ENCODE data around the gene LMTK2. TPM values are rescaled to one million over a fixed set of nuclear protein-coding genes. Genes with fewer than 3 reads are reported as not detected.

Gene LMTK2
- total and polyA plus RNA-seq, 2 donors (not counting 1 experiment from before 2014, with no cell fraction given) = 4.9 to 13.1 TPM

DNA sequence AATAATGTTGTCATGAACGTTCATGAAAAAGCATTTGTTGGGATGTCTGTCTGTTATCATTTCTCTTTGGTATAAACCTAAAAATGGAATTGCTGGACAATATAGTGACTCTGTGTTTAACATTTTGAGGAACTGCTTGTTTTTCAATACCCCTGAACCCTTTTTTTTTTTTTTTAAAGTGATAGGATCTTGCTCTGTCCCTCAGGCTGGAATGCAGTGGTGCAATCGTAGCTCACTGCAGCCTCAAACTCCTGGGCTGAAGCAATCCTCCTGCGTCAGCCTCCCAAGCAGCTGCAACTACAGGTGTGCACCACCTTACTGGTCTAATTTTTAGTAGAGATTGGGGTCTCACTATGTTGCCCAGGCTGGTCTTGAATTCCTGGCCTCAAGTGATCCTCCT is 15.1 kb upstream of the LMTK2 start:
- Histone ChIP-seq H3K9ac (ENCODE audit: low read length) (no peak overlapping the region), H3K9me3 (ENCODE audit: control extremely low read depth in 1 of 3, control insufficient read depth in 2 of 3, insufficient read depth in 1 of 3, low read length in 2 of 3) (peaks cover 0 to 9% (median 6%) of the 10 kb centered on the region in 3 donors), H3K79me2 (ENCODE audit: control insufficient read depth, insufficient read depth, low read length) (no peaks in the 10 kb centered on the region), H2AFZ (ENCODE audit: insufficient read depth, low read depth, low read length, poor library complexity, severe bottlenecking) (no peak overlapping the region), H3K27ac (ENCODE audit: low read length in 2 of 2) (no peak overlapping the region), H3K27me3 (replicated peaks in 1 of 4; ENCODE audit: control extremely low read depth in 1 of 4, control insufficient read depth in 3 of 4, insufficient read depth in 4 of 4, low read length in 3 of 4) (peaks cover 0 to 12% (median 0%) of the 10 kb centered on the region in 4 experiments), H4K20me1 (ENCODE audit: control insufficient read depth, insufficient read depth, low read length, poor library complexity, severe bottlenecking) (no peaks in the 10 kb centered on the region), H3K4me1 (ENCODE audit: control insufficient read depth in 2 of 2, insufficient read depth in 2 of 2, low read length in 2 of 2) (no peaks in the 10 kb centered on the region), H3K4me2 (replicated peaks; ENCODE audit: low read depth, low read length, poor library complexity, severe bottlenecking) (no peak overlapping the region), H3K4me3 (ENCODE audit: control extremely low read depth in 1 of 5, extremely low read depth in 1 of 5, insufficient read depth in 1 of 5, low read depth in 2 of 5, low read length in 4 of 5) (no peak overlapping the region), H3K36me3 (replicated peaks in 1 of 2; ENCODE audit: control extremely low read depth in 1 of 2, control insufficient read depth in 1 of 2, extremely low read depth in 1 of 2, insufficient read depth in 2 of 2, low read length in 1 of 2) (no peaks in the 10 kb centered on the region)
- TF ChIP-seq, protein P1, sequence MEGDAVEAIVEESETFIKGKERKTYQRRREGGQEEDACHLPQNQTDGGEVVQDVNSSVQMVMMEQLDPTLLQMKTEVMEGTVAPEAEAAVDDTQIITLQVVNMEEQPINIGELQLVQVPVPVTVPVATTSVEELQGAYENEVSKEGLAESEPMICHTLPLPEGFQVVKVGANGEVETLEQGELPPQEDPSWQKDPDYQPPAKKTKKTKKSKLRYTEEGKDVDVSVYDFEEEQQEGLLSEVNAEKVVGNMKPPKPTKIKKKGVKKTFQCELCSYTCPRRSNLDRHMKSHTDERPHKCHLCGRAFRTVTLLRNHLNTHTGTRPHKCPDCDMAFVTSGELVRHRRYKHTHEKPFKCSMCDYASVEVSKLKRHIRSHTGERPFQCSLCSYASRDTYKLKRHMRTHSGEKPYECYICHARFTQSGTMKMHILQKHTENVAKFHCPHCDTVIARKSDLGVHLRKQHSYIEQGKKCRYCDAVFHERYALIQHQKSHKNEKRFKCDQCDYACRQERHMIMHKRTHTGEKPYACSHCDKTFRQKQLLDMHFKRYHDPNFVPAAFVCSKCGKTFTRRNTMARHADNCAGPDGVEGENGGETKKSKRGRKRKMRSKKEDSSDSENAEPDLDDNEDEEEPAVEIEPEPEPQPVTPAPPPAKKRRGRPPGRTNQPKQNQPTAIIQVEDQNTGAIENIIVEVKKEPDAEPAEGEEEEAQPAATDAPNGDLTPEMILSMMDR (IDR thresholded peaks at IDR 0.05) = no peak
- TF ChIP-seq EZH2 (IDR thresholded peaks at IDR 0.05; ENCODE audit: borderline replicate concordance, insufficient read depth, low read depth, low read length, poor library complexity, severe bottlenecking) = no peak
- Mint-ChIP-seq H3K4me1 (no peaks in the 10 kb centered on the region), H3K4me3 (no peak overlapping the region), H3K27ac (no peak overlapping the region), H3K27me3 (peaks cover 26% of the 10 kb centered on the region), H3K9me3 (ENCODE audit: insufficient read depth) (peaks cover 10% of the 10 kb centered on the region)
- intact Hi-C loops (cut with micrococcal nuclease) = no loop called here
- ChIA-PET POLR2A (no interaction called here), CTCF (no interaction called here)
- 100% methylated on average over 3 of the region's 3 CpGs for WGBS (ENCODE audit: insufficient coverage)
- no peak for DNase-seq
- ATAC-seq (ENCODE audit: low read depth) = no peak

GRCh38 chr7:98097042-98097645 is 9.5 kb upstream of the LMTK2 start:
- Histone ChIP-seq H3K9me3 (ENCODE audit: control extremely low read depth in 1 of 3, control insufficient read depth in 2 of 3, insufficient read depth in 1 of 3, low read length in 2 of 3) (peaks cover 8 to 36% (median 16%) of the 10 kb centered on the region in 3 donors), H3K4me2 (replicated peaks; ENCODE audit: low read depth, low read length, poor library complexity, severe bottlenecking) (no peak overlapping the region), H3K4me1 (ENCODE audit: control insufficient read depth in 2 of 2, insufficient read depth in 2 of 2, low read length in 2 of 2) (no peaks in the 10 kb centered on the region), H3K9ac (ENCODE audit: low read length) (no peak overlapping the region), H3K27ac (ENCODE audit: low read length in 2 of 2) (no peak overlapping the region), H2AFZ (ENCODE audit: insufficient read depth, low read depth, low read length, poor library complexity, severe bottlenecking) (no peak overlapping the region), H4K20me1 (ENCODE audit: control insufficient read depth, insufficient read depth, low read length, poor library complexity, severe bottlenecking) (no peaks in the 10 kb centered on the region), H3K79me2 (ENCODE audit: control insufficient read depth, insufficient read depth, low read length) (no peaks in the 10 kb centered on the region), H3K36me3 (replicated peaks in 1 of 2; ENCODE audit: control extremely low read depth in 1 of 2, control insufficient read depth in 1 of 2, extremely low read depth in 1 of 2, insufficient read depth in 2 of 2, low read length in 1 of 2) (no peaks in the 10 kb centered on the region), H3K27me3 (replicated peaks in 1 of 4; ENCODE audit: control extremely low read depth in 1 of 4, control insufficient read depth in 3 of 4, insufficient read depth in 4 of 4, low read length in 3 of 4) (peaks cover 0 to 5% (median 1%) of the 10 kb centered on the region in 4 experiments), H3K4me3 (ENCODE audit: control extremely low read depth in 1 of 5, extremely low read depth in 1 of 5, insufficient read depth in 1 of 5, low read depth in 2 of 5, low read length in 4 of 5) (no peak overlapping the region)
- no peak for TF ChIP-seq EZH2 (IDR thresholded peaks at IDR 0.05; ENCODE audit: borderline replicate concordance, insufficient read depth, low read depth, low read length, poor library complexity, severe bottlenecking)
- TF ChIP-seq, protein P1 (IDR thresholded peaks at IDR 0.05) = no peak
- DNase-seq = no peak
- ChIA-PET CTCF (interaction anchor here (1.1 to 2.9 kb wide), 3 partner anchors 9 to 72 kb away, joined by 4 to 14 read pairs (median 6); partner anchors contain the start of gene LMTK2), POLR2A (no interaction called here)
- H3K9me3 Mint-ChIP-seq (ENCODE audit: insufficient read depth) = peaks cover 19% of the 10 kb centered on the region
- H3K4me3 Mint-ChIP-seq = no peak overlapping the region
- no peaks in the 10 kb centered on the region for H3K4me1 Mint-ChIP-seq
- no CpG with 5 or more reads among the region's 1 CpG for WGBS (ENCODE audit: insufficient coverage)
- H3K27me3 Mint-ChIP-seq = peaks cover 12% of the 10 kb centered on the region
- intact Hi-C loops (cut with micrococcal nuclease) = no loop called here
- no peak for ATAC-seq (ENCODE audit: low read depth)
- no peak overlapping the region for H3K27ac Mint-ChIP-seq

All from B cell (primary cell).